NCI-H82 treated with DMSO at 0.1 percent for 48 hours (cell line): ENCODE results near the gene PRDM16.

ENCODE experiments used
- DNase-seq: peaks from one replicate; lab custom pipeline; 2025; ENCODE audit not compliant: unreplicated experiment; lab: John Stamatoyannopoulos, UW

The PRDM16 gene

GRCh38 chr1:3250624-3251023 lies 181.6 kb downstream of the PRDM16 start:
- no peak for DNase-seq

GRCh38 chr1:3251099-3251806 lies 182.2 kb downstream of the PRDM16 start:
- DNase-seq, result no peak

- DNase-seq, result no peak
Measured at GRCh38 chr1:3251807-3252428, 182.9 kb downstream of the PRDM16 start.

GRCh38 chr1:3255680-3256079 lies 186.7 kb downstream of the PRDM16 start:
- no peak for DNase-seq

GRCh38 chr1:3257788-3258187 lies 188.8 kb downstream of the PRDM16 start:
- no peak for DNase-seq

- DNase-seq, result no peak
Measured at GRCh38 chr1:3258386-3259003, 189.5 kb downstream of the PRDM16 start.

GRCh38 chr1:3259020-3259419 lies 190.0 kb downstream of the PRDM16 start:
- DNase-seq, result no peak

- no peak for DNase-seq
Measured at GRCh38 chr1:3261007-3261968, 192.3 kb downstream of the PRDM16 start.

- DNase-seq, result no peak
Measured at GRCh38 chr1:3261969-3262579, 193.1 kb downstream of the PRDM16 start.

GRCh38 chr1:3262681-3263286 lies 193.8 kb downstream of the PRDM16 start:
- no peak for DNase-seq

- no peak for DNase-seq
Measured at GRCh38 chr1:3263790-3264189, 194.8 kb downstream of the PRDM16 start.

GRCh38 chr1:3264456-3264855 lies 195.5 kb downstream of the PRDM16 start:
- no peak for DNase-seq

GRCh38 chr1:3265835-3266805 lies 197.1 kb downstream of the PRDM16 start:
- DNase-seq, result no peak

GRCh38 chr1:3266870-3267549 lies 198.0 kb downstream of the PRDM16 start:
- DNase-seq, result no peak

- DNase-seq, result no peak
Measured at GRCh38 chr1:3267550-3268270, 198.7 kb downstream of the PRDM16 start.

GRCh38 chr1:3268281-3268680 lies 199.3 kb downstream of the PRDM16 start:
- no peak for DNase-seq

GRCh38 chr1:3270403-3271245 lies 201.6 kb downstream of the PRDM16 start:
- no peak for DNase-seq
